Kidney (tissue), 14 donors: Measurements from ENCODE around the gene SPTB. TPM values are rescaled to one million over a fixed set of nuclear protein-coding genes. Genes with fewer than 3 reads are reported as not detected.

ENCODE experiments used
- DNase-seq, 5 donors: peaks; one replicate each; pipeline ENCODE4 v3.0.0-alpha.2; 2013 to 2020
- FAIRE-seq: peaks from 2 replicates; lab custom pipeline; 2012; peaks lifted over from hg19 to GRCh38; lab: Jason Lieb, UNC
- H3K27ac ChIP-seq, 2 donors: one replicate each; pipeline ENCODE4 v1.7.0; 2013; ENCODE audit warnings: low read depth in 2 of 2, low read length in 2 of 2, inconsistent platforms in 1 of 2
- H3K27me3 ChIP-seq: one replicate; pipeline ENCODE4 v1.7.1; 2013; ENCODE audit warnings: low read length, inconsistent platforms; ENCODE audit not compliant: control insufficient read depth, insufficient read depth
- H3K36me3 ChIP-seq, 3 donors: one replicate each; pipeline versions ENCODE4 v1.7.0 to v1.7.1; 2013; ENCODE audit warnings: low read length in 3 of 3, control low read depth in 1 of 3, inconsistent platforms in 1 of 3; ENCODE audit not compliant: insufficient read depth in 3 of 3, control insufficient read depth in 2 of 3
- H3K4me1 ChIP-seq, 3 donors: one replicate each; pipeline versions ENCODE4 v1.7.0 to v1.7.1; 2013; ENCODE audit warnings: low read length in 3 of 3, inconsistent platforms in 1 of 3, low read depth in 1 of 3; ENCODE audit not compliant: control insufficient read depth in 2 of 3, insufficient read depth in 2 of 3
- H3K4me3 ChIP-seq, 3 donors: one replicate each; pipeline versions ENCODE4 v1.7.0 to v1.8.1; 2013; ENCODE audit warnings: low read length in 3 of 3, control low read depth in 1 of 3, inconsistent platforms in 1 of 3
- H3K9ac ChIP-seq, 3 donors: one replicate each; pipeline versions ENCODE4 v1.7.0 to v1.7.1; 2013; ENCODE audit warnings: low read length in 3 of 3, control low read depth in 1 of 3, inconsistent platforms in 1 of 3
- H3K9me3 ChIP-seq, 3 donors: one replicate each; pipeline versions ENCODE4 v1.7.0 to v1.7.1; 2013; ENCODE audit warnings: low read length in 3 of 3, control low read depth in 1 of 3, inconsistent platforms in 1 of 3; ENCODE audit not compliant: control insufficient read depth in 2 of 3, insufficient read depth in 1 of 3
- intact Hi-C: fragments of 100-400 bp; cut with DNase I; formaldehyde crosslinking; loops from one replicate; pipeline ENCODE4 v1.11.1; 2022
- polyA plus RNA-seq: library from polyadenylated mRNA; stranded (reverse); fragments of 350-450 nt; fragmentation: Illumina TruSeq; extraction: RNeasy Lipid Tissue Mini Kit (QIAGEN cat#74804); gene quantifications from one replicate; pipeline ENCODE4 v1.2.3, GENCODE V29; 2014; ENCODE audit warnings: low read depth, low replicate concordance; ENCODE audit not compliant: insufficient read depth
- total RNA-seq: library from RNA; stranded (reverse); fragmentation: NEBNext Ultra II Directional; extraction: Animal tissue kit (Norgen Biotek cat#: 25700); gene quantifications from one replicate; pipeline ENCODE4 v1.2.1, GENCODE V29; 2021
- TF ChIP-seq, protein P1 (sequence below): IDR thresholded peaks from 3 replicates; pipeline ENCODE4 v1.5.1; 2012; ENCODE audit warnings: mild to moderate bottlenecking, moderate library complexity, borderline replicate concordance; ENCODE audit not compliant: insufficient read depth; ENCODE audit errors: extremely low read depth
- donor health status: control.
- donor health status: control.
- donor health status: control.
- donor health status: control.
- donor health status: control.
- donor health status: DM: yes; HTN: yes; CAD: no.
- donor health status: Normal renal cell carcinoma (clear cell type).

The SPTB gene
- total and polyA plus RNA-seq, 2 donors from 2014 or later, result 1.7 to 2.2 TPM

DNA sequence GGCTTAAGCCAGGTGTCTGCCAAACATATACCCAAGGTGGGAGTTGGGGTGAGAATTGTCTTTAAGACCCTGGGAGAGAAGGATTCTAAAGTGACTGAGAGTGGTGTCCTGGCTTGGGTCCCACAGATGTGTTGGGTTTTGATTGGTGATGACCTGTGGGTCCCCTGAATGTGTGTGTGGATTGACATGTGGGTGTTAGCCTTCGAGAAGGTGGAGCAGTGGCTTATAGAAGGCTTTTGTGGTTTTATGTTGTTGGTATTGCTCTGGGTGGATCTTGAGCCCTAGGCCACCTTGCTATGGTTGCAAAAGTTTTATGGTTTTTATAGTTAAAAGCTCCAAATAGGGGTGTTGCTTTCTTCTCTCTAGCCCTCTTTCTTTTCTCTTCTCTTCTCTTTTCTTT, 145.8 kb downstream of the SPTB start:
- intact Hi-C loops, result no loop called here
- H3K27ac ChIP-seq, result no peak overlapping the region
- no peak overlapping the region for H3K4me3 ChIP-seq
- peaks cover 6 to 37% (median 26%) of the 10 kb centered on the region in 3 donors for H3K36me3 ChIP-seq
- H3K9me3 ChIP-seq, result no peaks in the 10 kb centered on the region
- TF ChIP-seq, protein P1, sequence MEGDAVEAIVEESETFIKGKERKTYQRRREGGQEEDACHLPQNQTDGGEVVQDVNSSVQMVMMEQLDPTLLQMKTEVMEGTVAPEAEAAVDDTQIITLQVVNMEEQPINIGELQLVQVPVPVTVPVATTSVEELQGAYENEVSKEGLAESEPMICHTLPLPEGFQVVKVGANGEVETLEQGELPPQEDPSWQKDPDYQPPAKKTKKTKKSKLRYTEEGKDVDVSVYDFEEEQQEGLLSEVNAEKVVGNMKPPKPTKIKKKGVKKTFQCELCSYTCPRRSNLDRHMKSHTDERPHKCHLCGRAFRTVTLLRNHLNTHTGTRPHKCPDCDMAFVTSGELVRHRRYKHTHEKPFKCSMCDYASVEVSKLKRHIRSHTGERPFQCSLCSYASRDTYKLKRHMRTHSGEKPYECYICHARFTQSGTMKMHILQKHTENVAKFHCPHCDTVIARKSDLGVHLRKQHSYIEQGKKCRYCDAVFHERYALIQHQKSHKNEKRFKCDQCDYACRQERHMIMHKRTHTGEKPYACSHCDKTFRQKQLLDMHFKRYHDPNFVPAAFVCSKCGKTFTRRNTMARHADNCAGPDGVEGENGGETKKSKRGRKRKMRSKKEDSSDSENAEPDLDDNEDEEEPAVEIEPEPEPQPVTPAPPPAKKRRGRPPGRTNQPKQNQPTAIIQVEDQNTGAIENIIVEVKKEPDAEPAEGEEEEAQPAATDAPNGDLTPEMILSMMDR, result no peak
- H3K27me3 ChIP-seq, result no peaks in the 10 kb centered on the region
- DNase-seq, result peak in 1 of 5 donors; percentile 11
- no peak for FAIRE-seq
- peaks cover 0 to 24% (median 15%) of the 10 kb centered on the region in 3 donors for H3K4me1 ChIP-seq
- no peak overlapping the region for H3K9ac ChIP-seq

DNA sequence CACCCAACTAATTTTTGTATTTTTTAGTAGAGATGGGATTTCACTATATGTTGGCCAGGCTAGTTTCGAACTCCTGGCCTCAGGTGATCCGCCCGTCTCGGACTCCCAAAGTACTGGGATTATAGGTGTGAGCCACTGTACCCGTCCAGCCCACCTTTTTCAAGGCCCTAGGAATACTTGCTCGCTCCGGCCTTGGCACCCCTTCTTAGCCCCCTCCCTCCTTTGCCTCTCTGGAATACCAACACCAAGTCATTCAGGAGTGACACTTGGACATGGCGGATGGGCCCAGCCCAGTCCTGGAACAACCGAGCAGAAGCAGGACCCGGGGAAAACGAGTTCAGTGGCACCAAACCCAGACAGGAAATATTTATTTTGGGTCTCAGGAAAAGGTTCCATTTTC, 146.4 kb downstream of the SPTB start:
- FAIRE-seq, result no peak
- Histone ChIP-seq H3K4me1 (peaks cover 0 to 21% (median 13%) of the 10 kb centered on the region in 3 donors), H3K27ac (no peak overlapping the region), H3K4me3 (no peak overlapping the region), H3K9me3 (no peaks in the 10 kb centered on the region), H3K27me3 (no peaks in the 10 kb centered on the region), H3K36me3 (peaks cover 8 to 40% (median 32%) of the 10 kb centered on the region in 3 donors), H3K9ac (no peak overlapping the region)
- peak in 2 of 5 donors; percentile 16 to 51 for DNase-seq
- intact Hi-C loops, result no loop called here
- TF ChIP-seq, protein P1, result no peak

DNA sequence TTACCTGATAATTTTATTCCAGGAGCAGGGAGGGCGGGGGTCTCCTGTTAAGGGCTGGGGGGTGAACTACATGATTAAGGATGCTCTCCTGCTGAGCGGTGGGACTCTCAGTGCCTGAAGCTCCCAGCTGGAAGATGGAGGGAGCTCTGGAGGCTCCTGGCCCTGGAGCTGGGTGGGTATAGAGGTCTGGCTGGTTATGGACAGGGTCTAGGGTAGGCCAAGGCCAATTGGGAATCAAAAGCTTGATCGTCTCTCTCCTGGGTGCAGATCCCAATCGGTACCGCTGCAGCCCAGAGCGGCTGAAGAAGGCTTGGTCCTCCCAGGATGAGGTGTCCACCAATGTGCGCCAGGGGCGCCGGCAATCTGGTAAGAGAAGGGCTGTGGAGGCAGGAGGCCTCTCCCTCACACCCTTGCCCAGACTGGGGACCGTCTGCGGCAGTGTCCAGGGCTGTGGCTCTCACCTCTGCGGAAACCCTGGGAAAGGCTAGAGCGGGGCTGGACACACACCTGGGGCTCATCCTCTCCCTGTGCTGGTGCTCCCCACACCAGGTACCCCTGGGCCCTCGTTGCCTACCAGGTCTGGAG, 147.1 kb downstream of the SPTB start:
- Histone ChIP-seq H3K4me1 (peaks cover 0 to 17% (median 16%) of the 10 kb centered on the region in 3 donors), H3K4me3 (no peak overlapping the region), H3K9ac (no peak overlapping the region), H3K27ac (no peak overlapping the region), H3K36me3 (peaks cover 8 to 47% (median 35%) of the 10 kb centered on the region in 3 donors), H3K9me3 (no peaks in the 10 kb centered on the region), H3K27me3 (no peaks in the 10 kb centered on the region)
- FAIRE-seq, result no peak
- peak in 2 of 5 donors; percentile 31 to 52 for DNase-seq
- intact Hi-C loops, result no loop called here
- TF ChIP-seq, protein P1, result no peak

DNA sequence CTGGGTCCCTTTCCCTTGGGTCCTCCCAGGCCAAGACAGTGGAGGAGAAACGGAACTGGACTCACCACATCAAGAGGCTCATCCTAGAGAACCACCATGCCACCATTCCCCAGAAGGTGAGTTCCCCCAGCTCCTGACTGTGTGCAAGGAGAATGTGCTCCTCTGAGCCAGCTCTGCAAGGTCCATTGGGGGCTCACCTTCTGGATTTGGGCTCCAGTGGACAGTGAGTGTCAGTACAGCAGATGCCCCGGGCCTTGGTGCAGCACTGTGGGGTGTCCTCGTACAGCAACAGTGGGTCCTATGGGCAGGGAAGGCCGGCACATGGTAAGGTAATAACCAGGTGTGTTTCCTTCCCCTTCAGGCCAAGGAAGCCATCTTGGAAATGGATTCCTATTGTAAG, 147.6 kb downstream of the SPTB start:
- peaks cover 8 to 49% (median 35%) of the 10 kb centered on the region in 3 donors for H3K36me3 ChIP-seq
- DNase-seq, result peak in 2 of 5 donors; percentile 31 to 37
- intact Hi-C loops, result no loop called here

More for the DNA sequence above, 147.6 kb downstream of the SPTB start:
- Histone ChIP-seq H3K9me3 (no peaks in the 10 kb centered on the region), H3K27me3 (no peaks in the 10 kb centered on the region), H3K27ac (no peak overlapping the region), H3K4me1 (peaks cover 0 to 12% (median 12%) of the 10 kb centered on the region in 3 donors), H3K9ac (no peak overlapping the region), H3K4me3 (no peak overlapping the region)
- TF ChIP-seq, protein P1, result no peak
- no peak for FAIRE-seq
